Measurements from ENCODE around the gene BNIP5.

- TF ChIP-seq CTCF (conservative IDR thresholded peaks at IDR 0.05; ENCODE audit: low read length) (no peak), EZH2phosphoT487 (IDR thresholded peaks at IDR 0.05; ENCODE audit: borderline replicate concordance) (no peak)
These were observed 34.5 kb upstream of the BNIP5 start for GRCh38 chr6:36371211-36371610.
